LHCN-M2 (cell line): ENCODE results near the gene BUB1B. TPM values are rescaled to one million over a fixed set of nuclear protein-coding genes. Genes with fewer than 3 reads are reported as not detected.

ENCODE experiments used
- DNase-seq: peaks from one replicate; pipeline ENCODE4 v3.0.0-alpha.2; 2012; ENCODE audit warnings: low read depth
- total RNA-seq: library from RNA; depleted of rRNA; stranded (reverse); fragments of >200 nt; gene quantifications from 2 replicates; pipeline ENCODE4 v1.2.3, GENCODE V29; 2014; rRNA removed

Gene BUB1B
- total RNA-seq, 1 experiment from 2014 or later, result 72.7 TPM

GRCh38 chr15:40253167-40253790, 92.4 kb downstream of the BUB1B start:
- DNase-seq, result no peak

DNA sequence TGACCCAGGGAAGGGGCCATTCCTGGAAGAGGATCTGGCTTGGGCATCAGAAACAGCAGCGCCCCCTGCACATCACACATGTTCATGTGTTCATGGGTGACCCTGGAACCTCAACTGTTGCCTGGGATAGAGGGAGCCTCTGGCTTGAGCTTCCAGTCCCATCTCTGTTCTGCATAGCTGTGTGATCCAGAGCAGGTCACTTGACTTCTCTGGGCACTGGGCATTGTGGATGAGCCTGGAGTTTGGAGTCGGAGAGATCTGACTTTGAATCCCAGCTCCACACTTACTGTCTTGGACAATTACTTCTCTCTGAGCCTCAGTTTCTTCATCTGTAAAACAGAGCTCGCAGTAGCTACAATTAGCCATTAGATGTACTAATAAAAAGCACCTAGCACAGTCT, 93.6 kb downstream of the BUB1B start:
- DNase-seq, result no peak

DNA sequence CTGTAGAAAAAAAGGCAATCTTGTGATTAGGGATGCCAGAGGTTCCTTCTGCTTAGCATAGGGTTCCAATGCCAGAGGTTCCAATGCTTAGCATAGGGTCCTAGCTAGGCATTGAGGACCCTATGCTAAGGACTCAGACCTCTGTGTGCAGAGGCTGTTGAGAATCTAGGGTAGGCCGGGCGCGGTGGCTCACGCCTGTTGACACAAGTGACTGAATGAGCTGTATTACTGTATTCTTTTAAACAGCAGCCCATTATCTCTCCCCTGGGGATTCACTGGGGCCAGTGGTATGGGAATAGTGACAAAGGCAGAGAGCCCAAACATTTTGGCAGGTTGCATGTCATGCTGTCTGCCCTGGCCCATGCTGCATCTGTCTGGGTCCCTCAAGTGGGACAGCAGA, 94.2 kb downstream of the BUB1B start:
- no peak for DNase-seq

DNA sequence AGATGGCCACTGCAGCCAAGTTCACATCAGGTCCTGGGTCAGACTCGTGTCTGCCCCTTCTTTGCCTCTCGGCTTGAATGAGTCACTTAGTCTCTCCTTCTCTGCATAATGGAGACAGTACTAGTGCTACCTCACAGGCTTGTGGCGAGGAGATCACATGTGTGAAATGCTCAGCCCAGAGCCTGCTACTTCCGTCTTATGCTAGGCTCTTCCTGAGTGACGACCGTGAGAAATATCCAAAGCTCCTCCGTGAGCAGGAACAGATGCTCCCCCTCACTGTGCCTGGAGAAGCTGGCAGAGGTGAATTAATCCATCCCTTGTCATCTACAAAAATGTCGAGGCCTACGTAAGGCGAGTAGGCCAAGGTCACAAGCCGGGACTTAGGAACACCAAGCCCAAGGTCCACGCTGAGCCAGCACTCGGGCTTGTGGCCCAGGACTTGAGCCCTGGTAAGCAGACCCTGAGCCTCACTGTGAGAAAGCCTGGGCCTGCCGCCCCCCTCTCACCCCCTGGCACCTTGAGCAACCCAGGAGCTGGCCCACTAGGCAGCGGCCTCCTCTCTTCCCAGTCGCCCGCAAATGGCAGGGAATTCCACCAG, 95.9 kb downstream of the BUB1B start:
- no peak for DNase-seq

DNA sequence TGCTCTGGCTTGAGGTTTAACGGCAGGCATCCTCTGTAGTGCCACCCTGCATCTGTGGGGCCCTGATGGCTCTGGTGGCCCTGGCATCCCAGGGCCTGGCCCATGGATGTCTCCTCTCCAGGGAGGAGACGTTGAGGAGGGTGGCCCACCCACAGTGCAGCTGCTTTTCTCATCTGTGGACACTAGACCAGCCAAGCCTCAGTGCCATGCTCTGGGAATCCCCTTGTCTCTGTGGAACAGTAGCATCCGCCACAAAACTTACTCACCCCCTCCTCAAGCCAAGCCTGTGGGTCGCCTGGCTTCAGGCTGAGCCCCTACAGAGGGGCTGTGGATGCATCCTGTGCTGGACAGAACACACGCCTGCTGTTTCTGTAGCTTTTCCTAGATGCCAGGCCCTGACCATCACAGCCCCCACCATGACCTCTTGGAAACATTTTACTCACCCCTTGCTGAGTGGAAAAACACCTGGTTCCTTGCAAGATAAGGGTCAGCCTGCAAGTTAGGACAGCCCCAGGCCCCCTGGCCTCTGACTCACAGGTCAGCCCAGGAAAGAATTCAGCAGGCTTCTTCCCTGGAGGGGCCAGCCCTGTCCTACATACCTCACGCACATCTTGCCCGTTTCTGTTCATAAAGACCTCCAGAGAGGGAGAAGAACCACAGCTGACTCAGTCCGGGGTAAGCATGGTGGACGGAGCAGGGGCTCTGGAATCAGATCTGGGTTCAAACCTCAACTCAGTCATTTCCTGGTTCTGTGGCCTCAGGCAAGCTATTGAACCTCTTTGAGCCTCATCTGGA, 97.0 kb downstream of the BUB1B start:
- no peak for DNase-seq

GRCh38 chr15:40258544-40258943, 97.7 kb downstream of the BUB1B start:
- no peak for DNase-seq

- no peak for DNase-seq
Measured at GRCh38 chr15:40259021-40259420, 98.2 kb downstream of the BUB1B start.

DNA sequence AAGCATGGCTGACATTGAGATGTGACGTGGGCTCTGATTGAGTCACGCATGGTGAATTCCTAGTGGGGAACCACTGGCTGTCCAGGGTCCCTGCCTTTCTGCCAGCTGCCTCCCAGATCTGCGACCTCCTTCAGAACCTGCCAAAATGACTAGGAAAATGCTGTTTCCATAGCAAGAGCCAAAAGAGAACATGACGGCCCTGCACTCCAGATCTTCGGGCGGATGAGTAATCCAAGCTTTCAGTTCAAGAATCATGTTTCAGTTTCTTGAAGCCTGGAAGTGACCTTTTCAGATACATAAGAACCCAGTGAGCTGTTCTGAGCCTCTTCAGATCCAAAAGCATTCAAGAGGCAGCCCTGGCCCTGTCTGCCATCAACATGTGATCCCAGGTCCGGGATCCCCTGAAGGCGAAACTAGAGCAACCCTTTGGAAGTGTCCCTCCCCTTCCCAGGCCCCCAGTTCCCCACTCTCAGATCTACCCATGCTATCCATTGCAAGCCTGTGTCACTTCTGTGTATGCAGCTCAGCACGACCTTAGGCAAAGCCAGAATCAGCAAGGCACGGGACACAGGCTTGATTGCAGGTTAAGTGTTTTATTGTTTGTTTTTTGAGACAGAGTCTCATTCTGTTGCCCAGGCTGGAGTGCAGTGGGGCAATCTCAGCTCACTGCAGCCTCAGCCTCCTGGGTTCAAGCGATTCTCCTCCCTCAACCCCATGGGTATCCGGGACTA, 102.3 kb downstream of the BUB1B start:
- peak; percentile 74 for DNase-seq

DNA sequence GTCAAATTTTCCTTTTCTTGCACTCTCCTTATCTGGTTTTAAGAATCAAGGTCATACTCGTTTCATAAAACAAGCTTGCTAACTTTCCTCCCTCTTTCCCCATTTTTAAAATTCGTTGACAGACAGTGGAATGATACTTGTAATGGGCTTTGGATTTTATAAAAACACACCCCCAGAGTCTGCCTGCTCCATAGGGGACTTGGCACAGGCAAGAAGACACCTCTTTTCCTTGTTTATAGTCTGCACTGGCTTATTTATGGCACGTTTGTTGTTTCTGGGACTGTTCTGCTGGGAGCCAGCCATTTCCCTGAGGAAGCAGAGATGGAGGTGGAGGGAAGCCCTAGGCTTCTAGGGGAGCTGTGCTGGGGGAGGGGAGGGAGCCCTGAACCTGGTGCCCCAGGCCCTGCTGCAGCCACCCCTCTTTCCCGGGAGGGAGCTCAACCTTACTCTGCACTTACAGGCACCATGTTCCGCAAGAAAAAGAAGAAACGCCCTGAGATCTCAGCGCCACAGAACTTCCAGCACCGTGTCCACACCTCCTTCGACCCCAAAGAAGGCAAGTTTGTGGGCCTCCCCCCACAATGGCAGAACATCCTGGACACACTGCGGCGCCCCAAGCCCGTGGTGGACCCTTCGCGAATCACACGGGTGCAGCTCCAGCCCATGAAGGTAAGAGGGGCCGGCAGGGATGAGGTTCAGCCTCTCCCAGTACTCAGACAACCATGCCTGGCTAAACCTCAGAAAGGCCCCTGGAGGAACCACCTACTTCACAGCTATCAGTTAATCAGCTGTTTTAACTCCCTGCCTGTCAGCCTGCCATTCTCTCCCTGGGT, 103.7 kb downstream of the BUB1B start:
- DNase-seq, result no peak

GRCh38 chr15:40265355-40265754, 104.5 kb downstream of the BUB1B start:
- DNase-seq, result no peak

DNA sequence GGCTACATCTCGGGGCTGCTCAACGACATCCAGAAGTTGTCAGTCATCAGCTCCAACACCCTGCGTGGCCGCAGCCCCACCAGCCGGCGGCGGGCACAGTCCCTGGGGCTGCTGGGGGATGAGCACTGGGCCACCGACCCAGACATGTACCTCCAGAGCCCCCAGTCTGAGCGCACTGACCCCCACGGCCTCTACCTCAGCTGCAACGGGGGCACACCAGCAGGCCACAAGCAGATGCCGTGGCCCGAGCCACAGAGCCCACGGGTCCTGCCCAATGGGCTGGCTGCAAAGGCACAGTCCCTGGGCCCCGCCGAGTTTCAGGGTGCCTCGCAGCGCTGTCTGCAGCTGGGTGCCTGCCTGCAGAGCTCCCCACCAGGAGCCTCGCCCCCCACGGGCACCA, 105.0 kb downstream of the BUB1B start:
- no peak for DNase-seq

- DNase-seq, result peak; percentile 86
Measured at GRCh38 chr15:40266828-40267304, 106.0 kb downstream of the BUB1B start.

GRCh38 chr15:40267670-40268069, 106.8 kb downstream of the BUB1B start:
- DNase-seq, result no peak

GRCh38 chr15:40269604-40270003, 108.7 kb downstream of the BUB1B start:
- no peak for DNase-seq

DNA sequence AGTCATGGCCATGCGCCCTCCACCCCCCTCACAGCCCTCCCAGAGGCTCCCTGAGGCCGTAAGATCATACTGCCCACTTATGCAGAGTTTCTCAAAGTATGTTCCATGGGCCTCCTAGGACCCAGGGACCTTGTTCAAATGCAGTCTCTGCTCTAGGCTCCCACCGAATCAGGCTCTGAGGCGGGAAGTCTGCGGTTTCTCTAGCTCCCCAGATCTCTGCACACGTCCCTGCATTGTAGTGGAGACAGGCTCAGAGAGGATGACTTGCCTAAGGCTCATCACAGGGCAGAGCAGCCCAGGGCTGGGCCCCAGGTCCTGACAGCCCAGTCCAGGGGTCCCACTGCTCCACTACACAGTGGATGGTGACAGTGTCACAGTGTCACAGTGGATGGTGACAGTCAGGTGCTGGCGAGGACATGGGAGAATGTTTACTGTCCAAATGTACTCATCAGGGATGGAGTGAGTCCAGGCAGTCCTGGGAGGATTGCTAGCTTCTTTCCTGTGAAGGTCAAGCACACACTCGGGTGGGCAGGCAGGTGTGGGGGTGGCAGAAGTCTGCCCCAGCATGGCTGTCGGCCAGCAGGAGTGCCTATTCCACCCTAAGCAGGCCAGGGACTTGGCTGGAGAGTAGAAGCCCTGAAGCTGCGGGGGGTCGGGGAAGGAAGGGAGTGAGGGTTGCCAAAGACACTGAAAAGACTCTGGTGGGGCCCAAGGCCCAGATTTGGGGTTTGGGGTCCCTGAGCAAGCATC, 109.6 kb downstream of the BUB1B start:
- peak; percentile 30 for DNase-seq

Other genes starting within 250 kb of the BUB1B start
- gene GPR176, start 240.8 kb upstream of the BUB1B start, total RNA-seq, result 51.9 and 53.3 TPM in 2 replicates
- 83.7 and 94.0 TPM in 2 replicates for gene EIF2AK4, start 227.0 kb upstream of the BUB1B start, total RNA-seq
- gene SRP14, start 121.9 kb upstream of the BUB1B start, total RNA-seq, result 215 and 238 TPM in 2 replicates
- gene BMF, start 52.2 kb upstream of the BUB1B start, total RNA-seq, result 3.3 and 8.7 TPM in 2 replicates
- under 0.01 TPM in 1 of 2 replicates, not detected in the other for gene PAK6, start 78.0 kb downstream of the BUB1B start, total RNA-seq
- not detected in 2 replicates for gene ANKRD63, start 122.0 kb downstream of the BUB1B start, total RNA-seq
- gene PLCB2, start 146.9 kb downstream of the BUB1B start, total RNA-seq, result 0.75 and 1.9 TPM in 2 replicates
- gene INAFM2, start 162.6 kb downstream of the BUB1B start, total RNA-seq, result 16.4 and 19.7 TPM in 2 replicates
- gene CCDC9B, start 179.9 kb downstream of the BUB1B start, total RNA-seq, result 9.8 and 12.1 TPM in 2 replicates
- gene PHGR1, start 190.0 kb downstream of the BUB1B start, total RNA-seq, result not detected in 2 replicates
- 1.2 and 1.3 TPM in 2 replicates for gene DISP2, start 197.2 kb downstream of the BUB1B start, total RNA-seq
- 121 and 125 TPM in 2 replicates for gene KNSTRN, start 221.7 kb downstream of the BUB1B start, total RNA-seq
- gene IVD, start 244.7 kb downstream of the BUB1B start, total RNA-seq, result 26.2 and 32.3 TPM in 2 replicates